GM19043 (cell line): ENCODE results near the gene SLC27A3.

Source experiments
- ATAC-seq: cut with Tn5 transposase; IDR thresholded peaks from one replicate; pipeline ENCODE4 v1.9.1; 2021; ENCODE audit warnings: low read depth; ENCODE audit not compliant: unreplicated experiment

SLC27A3 gene, protein sequence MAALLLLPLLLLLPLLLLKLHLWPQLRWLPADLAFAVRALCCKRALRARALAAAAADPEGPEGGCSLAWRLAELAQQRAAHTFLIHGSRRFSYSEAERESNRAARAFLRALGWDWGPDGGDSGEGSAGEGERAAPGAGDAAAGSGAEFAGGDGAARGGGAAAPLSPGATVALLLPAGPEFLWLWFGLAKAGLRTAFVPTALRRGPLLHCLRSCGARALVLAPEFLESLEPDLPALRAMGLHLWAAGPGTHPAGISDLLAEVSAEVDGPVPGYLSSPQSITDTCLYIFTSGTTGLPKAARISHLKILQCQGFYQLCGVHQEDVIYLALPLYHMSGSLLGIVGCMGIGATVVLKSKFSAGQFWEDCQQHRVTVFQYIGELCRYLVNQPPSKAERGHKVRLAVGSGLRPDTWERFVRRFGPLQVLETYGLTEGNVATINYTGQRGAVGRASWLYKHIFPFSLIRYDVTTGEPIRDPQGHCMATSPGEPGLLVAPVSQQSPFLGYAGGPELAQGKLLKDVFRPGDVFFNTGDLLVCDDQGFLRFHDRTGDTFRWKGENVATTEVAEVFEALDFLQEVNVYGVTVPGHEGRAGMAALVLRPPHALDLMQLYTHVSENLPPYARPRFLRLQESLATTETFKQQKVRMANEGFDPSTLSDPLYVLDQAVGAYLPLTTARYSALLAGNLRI

DNA sequence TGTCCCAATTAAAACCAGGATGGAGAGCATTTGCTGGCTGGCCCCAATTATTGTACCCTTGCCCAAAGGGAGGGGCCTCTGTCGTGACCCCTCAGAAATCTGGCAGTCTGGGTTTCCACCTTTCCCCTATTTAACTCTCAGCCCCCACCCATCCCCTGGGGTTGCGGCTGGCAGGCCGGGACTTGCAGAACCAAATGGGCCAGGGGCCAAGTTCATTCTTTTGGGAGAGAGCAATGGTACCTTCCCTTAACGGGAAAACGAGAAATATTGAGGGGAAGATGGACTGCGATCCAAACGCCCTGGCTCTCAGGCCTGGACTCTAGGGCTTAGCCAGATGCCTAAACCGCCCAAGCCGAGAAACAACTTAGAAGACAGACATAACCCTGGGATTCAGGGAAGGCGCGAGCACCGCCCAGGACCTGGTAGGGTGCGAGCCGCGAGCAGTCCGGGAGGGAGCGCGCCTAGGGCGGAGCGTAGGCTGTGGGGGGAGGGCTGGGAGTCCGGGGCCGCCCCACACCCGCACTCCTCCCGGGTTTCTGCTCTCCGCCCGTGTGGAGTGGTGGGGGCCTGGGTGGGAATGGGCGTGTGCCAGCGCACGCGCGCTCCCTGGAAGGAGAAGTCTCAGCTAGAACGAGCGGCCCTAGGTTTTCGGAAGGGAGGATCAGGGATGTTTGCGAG lies at the start of gene SLC27A3:
Gene SLC27A3, plus strand, starts transcription at position 628 of the 678 bp plus-strand sequence. CDS start 91 bp downstream, outside the sequence.
- peak; percentile 7 for ATAC-seq

DNA sequence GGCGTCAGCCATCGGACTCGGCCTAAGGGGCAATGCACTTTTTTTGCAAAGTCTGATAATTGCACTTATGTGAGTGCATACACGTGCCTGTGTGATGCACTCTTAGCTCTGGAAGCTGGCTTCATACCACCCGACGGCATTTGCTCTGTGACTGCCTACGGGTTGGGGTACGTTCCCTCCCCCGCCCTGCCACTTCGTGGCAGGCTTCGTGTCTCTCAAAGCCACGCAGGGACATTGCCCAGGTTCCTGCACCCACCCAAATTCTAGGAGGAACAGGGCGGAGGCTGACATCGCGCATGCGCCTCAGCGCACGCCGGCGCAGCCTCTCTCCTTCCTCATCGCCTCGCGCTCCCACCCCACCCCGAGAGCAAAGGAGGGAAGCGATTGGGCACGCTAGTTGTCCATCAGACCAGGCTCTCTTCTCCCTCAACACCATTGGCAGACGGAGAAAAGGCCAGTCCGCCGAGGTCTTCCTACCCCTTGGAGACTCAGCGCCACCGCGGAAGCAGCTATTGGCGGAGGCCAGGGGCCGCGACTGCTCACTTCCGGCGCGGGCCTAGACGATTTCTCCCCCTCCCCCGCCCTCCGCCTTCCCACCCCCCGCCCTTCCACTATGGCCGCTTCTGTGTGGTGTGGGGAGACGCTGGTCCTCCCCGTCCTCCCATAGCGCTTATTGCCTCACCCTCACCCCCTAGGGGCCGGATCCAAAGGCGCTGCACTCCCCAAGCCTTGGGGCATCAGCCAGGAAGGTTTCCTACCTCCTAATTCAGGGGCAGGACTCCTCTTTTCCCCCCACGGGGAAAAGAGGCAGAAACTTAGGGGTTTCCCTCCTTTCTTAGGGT lies 47.5 kb upstream of the SLC27A3 start, which contains the start of gene INTS3:
Gene INTS3, plus strand, starts transcription at position 588 of the 842 bp plus-strand sequence. CDS start 585 bp downstream, outside the sequence.
- ATAC-seq = peak; percentile 96

DNA sequence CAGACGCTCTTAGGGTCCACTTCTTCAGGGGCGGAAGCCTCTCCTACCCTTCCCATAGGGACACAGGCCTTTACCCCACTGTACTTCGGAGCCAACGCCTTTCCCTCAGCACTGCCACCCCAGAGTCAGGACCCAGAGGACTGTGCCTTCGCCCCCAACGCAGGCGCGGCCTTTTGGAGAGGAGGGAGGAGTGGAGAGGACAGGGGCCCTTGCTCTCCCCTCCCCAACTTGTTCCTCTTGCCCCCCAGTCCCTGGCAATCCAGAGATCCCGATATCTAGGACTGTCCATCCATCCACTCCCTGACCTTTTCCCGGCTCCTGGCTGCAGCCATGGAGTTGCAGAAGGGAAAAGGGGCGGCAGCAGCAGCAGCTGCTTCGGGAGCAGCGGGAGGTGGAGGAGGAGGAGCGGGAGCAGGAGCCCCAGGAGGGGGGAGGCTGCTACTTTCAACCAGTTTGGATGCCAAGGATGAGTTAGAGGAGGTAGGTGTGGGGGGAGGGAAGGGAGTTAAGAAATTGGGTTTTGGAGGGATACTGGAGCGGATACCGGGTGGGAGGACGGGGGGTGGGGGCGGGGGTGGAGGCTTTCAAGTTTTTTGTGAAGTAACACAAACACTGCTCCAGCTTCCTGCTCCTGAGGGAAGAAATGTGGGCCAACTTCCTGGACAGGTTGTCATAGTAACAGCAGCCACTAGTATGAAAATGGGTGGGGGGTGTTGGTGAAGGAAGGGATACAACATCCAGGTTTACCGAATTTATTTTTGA lies 46.7 kb upstream of the SLC27A3 start:
- no peak for ATAC-seq

DNA sequence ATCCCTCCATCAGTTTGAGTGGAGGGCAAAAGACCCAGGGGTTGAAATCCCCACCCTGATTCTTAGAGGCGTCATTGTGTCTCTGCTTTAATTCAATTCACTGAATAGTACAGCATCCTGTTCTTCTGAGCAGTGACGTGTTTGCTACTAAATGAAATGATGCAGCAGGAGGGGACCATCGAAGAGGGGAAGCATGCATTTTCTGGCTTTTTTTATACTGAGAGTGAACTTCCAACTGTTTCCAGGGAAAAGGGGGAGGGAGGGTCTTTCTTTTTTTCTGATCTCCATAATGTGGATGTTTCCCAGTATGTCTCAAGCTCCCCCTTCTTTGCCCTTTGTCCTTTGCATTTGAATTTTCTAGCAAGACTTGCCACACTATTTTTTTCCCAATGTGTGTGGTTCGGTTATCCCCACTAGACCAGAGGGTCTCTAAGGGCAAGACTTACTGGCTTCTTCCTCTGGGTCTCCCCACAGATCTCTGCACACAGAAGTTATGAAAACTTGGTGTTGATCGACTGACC lies 44.7 kb upstream of the SLC27A3 start:
- no peak for ATAC-seq

DNA sequence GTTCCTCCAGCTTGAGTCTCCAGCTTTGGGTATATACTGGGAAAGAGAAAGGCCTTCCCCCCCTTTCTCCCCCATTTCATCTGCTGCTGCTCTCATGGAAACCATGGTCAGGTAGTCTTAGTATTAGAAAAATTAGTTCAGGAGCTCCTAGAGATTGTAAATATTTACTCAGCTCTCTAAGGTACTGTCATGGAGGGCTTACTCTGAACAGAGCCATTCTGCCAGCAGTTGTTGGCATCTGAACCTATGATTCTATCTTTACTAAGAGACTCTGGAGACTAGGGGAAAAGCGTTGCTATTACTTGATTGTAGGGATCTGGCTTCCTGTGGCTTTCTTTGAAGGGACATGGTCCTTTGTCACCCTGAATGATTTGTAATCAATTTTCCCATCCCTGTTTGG lies 41.2 kb upstream of the SLC27A3 start:
- no peak for ATAC-seq

DNA sequence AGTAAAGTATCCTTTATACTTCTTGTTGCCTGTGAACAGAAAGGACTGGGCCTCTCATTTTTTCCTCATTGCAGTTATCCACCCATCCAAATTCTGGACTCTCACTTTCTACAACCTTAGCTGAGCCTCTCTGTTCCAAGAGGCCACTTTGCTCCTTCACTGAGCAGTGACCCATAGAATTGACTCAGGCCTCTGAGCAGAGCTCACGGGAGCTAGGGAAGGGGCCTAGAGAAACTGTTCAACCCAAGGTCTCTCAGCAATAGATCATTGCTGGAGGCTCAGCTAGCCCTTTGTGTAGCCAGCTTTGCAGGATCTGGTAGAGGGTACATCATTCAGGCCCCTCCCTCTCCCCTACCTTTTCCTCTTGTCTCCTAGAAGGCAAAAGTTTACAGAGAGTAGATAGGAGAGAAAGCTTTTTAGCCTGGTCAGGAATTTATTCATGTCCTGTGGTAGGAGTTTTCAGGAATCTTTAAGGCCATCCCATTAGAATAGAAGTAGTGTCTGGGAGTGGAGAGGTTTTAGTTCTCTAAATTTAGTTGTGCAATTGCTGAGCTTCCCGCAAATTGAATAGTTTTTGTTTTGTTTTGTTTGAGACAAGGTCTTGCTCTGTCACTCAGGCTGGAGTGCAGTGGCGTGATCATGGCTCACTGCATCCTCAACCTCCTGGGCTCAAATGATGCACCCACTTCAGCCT lies 40.7 kb upstream of the SLC27A3 start:
- ATAC-seq = no peak

DNA sequence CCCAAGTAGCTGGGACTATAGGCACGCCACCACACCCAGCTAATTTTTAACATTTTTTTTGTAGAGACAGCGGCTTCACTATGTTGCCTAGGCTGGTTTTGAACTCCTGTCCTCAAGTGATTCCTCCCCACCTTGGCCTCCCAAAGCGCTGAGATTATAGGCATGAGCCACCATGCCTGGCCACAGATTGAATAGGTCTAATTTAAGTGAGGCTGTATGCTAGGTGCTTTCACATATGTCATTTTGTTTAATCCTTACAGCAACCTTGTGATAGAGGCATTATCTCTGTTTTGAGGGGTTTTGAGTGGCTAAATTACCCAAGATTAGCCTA lies 40.2 kb upstream of the SLC27A3 start:
- ATAC-seq = no peak

DNA sequence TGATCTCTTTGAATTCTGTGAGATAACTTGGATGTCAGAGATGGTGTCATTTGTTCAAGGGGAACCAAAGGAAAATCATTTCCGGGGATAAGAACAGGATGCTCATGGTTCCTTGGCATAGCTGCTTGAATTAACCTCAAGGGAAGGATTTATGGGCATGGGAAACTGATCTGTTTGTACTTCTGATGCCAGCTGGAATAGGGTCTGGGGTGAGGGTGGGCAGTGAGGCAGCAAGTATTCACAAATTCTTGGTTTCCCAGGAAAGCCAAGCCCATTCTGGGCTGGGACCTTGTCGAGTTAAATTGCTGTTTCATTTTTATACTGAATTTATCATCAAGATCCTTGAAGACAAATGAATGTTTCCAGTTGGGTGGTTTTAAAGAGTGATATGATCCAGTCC lies 33.2 kb upstream of the SLC27A3 start:
- ATAC-seq = no peak

DNA sequence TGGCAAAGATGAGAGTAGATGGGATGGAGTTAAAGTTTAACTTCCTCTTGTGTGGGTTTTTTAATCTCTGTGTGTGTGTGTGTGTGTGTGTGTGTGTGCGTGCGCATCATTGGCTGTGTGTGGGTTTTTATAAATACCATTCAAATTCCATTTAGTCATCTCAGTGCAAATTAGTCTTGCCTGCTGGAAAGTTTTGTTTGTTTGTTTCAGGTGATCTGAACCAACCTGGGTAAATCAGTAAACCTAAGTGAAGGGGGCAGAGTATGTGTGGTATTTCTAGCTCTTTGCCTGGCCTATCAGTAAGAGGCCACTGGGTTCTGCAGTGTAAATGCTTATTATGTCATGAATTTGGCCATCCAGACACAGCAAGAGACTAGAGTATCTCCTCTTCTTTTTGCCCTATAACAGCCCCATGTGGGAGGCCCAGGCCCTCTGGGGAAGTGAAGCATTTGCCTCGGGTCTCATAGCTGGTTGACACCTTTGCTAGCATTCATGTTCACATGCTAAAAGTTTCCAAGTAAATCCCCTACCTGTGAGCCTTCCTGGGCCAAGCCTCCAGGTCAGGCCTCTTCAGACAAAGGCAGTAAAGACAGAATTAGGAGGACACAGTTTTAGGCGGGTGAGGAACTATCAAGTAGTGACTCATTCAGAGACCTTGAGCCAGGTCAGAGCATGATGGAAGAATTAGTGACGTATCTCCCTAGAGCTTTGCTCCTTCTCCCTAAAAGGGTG lies 32.6 kb upstream of the SLC27A3 start:
- peak; percentile 76 for ATAC-seq

DNA sequence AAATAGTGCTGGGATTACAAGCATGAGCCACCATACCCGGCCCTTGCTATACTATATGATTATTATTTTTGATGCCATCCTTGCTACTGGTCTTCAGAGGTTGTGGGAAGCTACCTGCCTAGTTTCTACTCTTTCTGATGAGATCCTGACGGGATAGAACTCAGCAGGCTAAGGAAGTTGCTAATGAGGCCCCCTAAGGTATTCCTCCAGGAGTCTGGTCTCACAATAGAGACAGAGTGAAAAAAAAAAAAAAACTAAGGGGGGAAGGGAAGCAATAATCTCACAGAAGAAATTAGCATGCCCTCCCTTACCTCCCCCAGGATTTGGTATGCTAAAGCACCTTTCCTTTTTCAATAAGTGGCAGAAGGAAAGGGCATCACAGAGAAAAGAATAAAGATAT lies 29.8 kb upstream of the SLC27A3 start:
- no peak for ATAC-seq

DNA sequence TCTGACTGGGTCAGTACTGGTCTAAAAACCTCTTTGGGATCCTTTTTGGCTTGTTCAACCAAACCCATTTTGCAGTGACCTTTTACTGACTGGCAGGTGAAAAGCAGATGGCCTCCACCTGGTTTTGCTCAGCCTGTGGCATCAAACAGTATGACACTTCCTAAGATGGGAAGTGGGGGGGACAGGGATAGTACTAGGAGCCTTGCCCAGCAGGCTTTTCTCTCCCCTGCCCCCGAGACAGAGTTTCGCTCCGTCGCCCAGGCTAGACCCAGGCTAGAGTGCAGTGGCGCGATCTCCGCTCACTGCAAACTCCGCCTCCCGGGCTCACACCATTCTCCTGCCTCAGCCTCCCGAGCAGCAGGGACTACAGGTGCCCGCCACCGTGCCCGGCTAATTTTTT lies 29.0 kb upstream of the SLC27A3 start:
- ATAC-seq = no peak

DNA sequence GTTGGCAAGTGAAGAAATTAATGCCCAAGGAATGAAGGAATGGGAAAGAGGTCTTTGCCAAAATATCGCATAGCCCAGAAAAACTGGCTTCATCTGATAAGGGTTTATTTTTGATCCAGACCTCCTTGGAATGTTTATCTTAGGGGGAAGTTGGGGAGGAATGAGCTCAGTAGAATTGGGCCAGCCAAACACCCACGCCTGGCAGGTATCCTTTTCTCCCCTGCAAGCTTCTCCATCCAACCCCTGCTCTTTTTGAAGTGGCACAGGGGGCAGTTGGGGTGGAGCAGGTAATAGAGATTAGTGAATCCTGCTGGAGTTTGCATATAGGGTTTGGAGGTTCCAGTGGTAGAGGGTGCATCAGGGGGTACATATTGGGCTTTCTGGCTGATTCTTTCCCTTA lies 26.3 kb upstream of the SLC27A3 start:
- ATAC-seq = no peak

DNA sequence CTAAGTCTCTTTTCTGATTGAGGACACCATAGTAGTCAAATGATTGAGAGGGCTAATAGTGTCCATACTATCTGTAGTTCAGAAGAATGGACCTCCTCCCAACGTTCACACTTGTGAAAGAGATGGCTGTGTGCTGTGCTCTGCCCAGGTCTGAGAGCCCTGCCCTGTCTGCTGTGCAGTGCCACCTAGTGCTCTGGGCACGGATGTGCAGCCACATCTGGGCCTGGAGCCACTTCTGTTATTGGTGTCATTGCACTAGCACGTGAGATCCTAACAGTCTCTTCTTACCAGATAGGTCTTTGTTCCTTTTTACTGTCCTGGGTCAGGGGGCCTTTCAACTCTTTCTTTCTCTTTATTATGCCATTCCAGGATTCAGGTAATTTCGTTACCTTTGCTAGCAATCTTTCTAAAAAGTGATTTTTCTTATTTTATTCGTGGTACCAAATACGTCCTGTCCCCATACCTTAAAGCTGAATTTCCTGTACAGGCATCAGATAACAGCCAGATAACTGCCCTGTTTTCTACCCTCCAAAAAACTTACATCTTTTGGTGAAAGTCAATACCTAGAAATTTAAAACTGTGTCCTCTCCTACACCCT lies 25.7 kb upstream of the SLC27A3 start:
- ATAC-seq = peak; percentile 94

DNA sequence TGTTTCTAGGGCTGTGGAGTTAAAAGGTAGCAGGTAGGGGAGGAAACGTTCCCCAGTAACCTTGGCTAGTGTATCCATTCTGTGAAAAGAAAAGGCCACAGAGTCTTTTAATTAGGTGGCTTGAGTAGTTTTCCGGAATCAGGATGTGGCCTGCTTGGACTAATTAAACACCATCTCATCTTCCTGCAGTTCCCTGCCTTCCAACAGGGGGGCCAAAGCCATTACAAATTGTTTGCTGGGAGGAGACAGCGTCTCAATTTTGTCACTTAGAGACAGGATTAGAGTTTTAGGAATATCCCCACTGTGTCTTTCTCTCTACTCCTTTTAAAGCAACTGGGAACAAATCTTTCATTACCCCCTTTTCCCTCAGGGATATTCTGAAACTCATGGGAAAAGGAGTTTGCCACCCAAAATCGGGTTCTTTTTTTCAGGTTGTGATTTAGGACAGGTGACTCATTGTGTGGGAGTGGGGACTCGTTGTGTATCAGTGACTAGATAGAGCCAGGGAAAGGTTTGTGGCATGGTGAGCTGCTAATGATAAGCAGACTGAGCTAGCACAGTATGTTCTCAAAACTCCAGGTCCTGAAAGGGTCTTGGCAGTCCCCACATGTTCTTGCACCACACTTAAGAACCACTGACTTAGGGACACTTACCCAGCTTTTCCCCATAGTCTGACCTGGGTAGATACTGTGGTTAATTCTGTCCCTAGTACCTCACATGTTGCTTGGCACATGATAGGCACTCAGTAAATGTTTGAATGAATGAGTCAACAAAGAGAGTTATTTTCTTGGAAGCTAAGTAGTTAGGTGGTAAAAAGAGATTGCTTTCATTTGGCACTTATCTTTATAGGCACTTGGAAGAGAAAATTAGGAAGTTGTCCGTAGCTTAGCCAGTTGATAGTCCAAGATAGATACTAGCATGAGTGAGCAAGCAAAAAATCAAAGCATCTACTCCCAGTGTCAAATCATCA lies 24.9 kb upstream of the SLC27A3 start:
- ATAC-seq = no peak

DNA sequence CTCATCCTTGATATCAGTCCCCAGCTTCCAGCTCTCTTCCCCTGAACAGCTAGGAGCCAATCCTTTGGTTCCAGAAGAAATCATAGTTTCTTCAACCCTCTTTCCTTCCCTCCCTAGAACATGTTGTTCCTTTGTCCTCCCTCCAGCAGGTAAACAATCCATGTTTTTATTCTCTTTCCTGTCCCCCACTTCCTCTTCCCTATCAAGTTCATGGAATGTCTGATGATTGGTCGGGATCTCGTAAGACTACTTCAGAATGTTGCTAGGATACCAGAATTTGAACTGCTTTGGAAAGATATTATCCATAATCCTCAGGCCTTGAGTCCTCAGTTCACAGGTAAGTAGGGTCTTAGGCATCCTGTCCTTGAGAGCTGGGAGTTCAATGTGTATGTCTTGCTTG lies 23.1 kb upstream of the SLC27A3 start:
- no peak for ATAC-seq

DNA sequence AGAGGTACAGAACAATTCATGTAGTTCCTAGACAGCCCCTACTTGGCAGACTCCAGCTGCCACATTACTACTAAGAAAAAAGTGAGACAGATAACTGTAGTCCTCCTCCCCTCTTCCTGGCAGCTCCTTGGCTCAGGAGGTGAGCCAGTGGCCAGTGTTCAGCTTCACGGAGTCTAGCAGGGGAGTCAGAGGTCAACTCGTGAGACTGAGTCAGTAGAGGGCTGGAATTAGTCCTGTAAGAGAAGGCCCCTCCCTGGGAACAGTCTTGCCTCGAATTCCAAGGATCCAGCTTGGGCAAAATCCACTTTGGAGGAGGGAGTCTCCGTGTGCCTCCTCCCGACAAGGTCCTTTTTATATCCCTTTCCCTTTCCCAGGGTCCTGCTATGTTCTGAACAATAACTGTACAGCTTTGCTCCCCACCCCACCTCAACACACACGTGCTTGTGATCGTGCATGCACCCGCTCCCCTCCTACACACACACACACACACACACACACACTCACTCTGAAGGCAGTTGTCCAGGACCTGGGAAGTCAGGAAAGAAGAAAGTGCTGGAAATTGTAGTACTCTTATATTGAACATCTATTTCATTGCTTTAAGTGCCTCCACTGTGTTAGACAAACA lies 22.5 kb upstream of the SLC27A3 start:
- no peak for ATAC-seq
